ENCODE results near the gene MZB1.

MZB1 gene

GRCh38 chr5:139403418-139403786 lies 13.7 kb upstream of the MZB1 start:
- TF ChIP-seq, protein P1, sequence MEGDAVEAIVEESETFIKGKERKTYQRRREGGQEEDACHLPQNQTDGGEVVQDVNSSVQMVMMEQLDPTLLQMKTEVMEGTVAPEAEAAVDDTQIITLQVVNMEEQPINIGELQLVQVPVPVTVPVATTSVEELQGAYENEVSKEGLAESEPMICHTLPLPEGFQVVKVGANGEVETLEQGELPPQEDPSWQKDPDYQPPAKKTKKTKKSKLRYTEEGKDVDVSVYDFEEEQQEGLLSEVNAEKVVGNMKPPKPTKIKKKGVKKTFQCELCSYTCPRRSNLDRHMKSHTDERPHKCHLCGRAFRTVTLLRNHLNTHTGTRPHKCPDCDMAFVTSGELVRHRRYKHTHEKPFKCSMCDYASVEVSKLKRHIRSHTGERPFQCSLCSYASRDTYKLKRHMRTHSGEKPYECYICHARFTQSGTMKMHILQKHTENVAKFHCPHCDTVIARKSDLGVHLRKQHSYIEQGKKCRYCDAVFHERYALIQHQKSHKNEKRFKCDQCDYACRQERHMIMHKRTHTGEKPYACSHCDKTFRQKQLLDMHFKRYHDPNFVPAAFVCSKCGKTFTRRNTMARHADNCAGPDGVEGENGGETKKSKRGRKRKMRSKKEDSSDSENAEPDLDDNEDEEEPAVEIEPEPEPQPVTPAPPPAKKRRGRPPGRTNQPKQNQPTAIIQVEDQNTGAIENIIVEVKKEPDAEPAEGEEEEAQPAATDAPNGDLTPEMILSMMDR (IDR thresholded peaks at IDR 0.05; ENCODE audit: low read depth, low read length) = no peak
- peak overlapping the region; percentile 66 for H3K4me3 ChIP-seq (ENCODE audit: low read depth, low read length)

GRCh38 chr5:139402561-139403158 lies 12.9 kb upstream of the MZB1 start:
- H3K4me3 ChIP-seq (ENCODE audit: low read depth, low read length) = no peak overlapping the region; the same call in 1 of the 2 replicates
- TF ChIP-seq, protein P1 (IDR thresholded peaks at IDR 0.05; ENCODE audit: low read depth, low read length) = peak; percentile 21; the same call in 1 of the 2 replicates

GRCh38 chr5:139401546-139401945 lies 11.8 kb upstream of the MZB1 start:
- H3K4me3 ChIP-seq (ENCODE audit: low read depth, low read length) = no peak overlapping the region
- TF ChIP-seq, protein P1 (IDR thresholded peaks at IDR 0.05; ENCODE audit: low read depth, low read length) = no peak

DNA sequence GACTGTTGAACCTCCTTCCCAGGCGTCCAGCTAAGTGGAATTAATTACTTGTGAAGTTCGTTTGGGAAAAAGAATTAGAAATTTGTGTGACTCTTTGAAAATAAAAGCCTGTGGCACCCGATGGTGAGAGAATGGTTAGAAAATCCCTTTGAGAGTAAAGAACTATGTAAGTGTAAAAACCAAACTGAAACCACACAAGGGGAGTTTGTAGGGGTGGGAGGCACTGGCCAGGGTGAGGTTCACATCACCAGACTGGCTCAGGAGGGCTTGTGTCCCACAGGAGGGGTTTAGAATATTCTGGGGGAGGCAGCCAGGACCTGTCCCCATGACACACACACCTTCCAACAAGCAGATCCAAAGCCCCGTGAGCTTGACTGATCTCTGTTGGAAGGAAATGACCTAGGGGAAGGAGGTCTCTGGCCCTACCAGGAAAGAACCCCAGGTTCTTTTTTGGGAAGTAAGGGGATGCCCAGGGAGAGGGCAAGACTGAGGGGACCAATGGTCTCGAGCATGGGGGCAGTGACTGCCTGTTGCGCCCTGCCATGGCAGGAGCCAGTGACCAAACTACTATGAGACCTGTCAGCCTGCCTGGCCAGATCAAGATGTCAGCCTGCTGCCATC lies 9.9 kb upstream of the MZB1 start:
- TF ChIP-seq, protein P1 (IDR thresholded peaks at IDR 0.05; ENCODE audit: low read depth, low read length) = no peak
- H3K4me3 ChIP-seq (ENCODE audit: low read depth, low read length) = no peak overlapping the region

- H3K4me3 ChIP-seq (ENCODE audit: low read depth, low read length) = no peak overlapping the region
- TF ChIP-seq, protein P1 (IDR thresholded peaks at IDR 0.05; ENCODE audit: low read depth, low read length) = no peak
These were observed 8.2 kb upstream of the MZB1 start for GRCh38 chr5:139397921-139398320.

DNA sequence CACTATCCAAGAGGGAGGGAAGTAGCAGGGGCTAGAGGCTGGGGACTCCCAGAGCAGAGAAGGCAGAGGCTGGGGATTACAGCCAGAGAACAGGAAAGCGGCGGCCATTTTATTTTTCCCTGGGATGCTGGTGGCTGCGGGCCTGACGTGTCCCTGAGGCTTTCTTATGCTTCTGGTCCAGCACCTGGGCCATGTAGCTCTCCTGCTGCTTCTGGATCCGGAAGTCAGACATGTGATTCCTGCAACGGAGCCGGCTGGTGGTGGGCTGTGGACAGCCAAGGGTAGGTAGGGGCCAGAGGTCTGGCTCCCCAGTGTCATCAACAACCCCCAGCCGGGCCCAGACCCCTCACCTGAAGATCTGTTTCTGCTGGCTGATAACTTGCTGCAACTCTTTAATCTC lies 7.0 kb upstream of the MZB1 start:
- no peak overlapping the region for H3K4me3 ChIP-seq (ENCODE audit: low read depth, low read length)
- TF ChIP-seq, protein P1 (IDR thresholded peaks at IDR 0.05; ENCODE audit: low read depth, low read length) = no peak

GRCh38 chr5:139395844-139396640 lies 6.3 kb upstream of the MZB1 start:
- TF ChIP-seq, protein P1 (IDR thresholded peaks at IDR 0.05; ENCODE audit: low read depth, low read length) = 0 out of 2 replicates have a peak, but pooled peaks have one; percentile 3
- no peak overlapping the region for H3K4me3 ChIP-seq (ENCODE audit: low read depth, low read length)

All from WI38 (cell line).